HG03025 (cell line): ENCODE data around the gene CCKAR.

Experiments
- ATAC-seq: cut with Tn5 transposase; IDR thresholded peaks from one replicate; pipeline ENCODE4 v1.9.1; 2021; ENCODE audit warnings: mild to moderate bottlenecking, moderate library complexity; ENCODE audit not compliant: unreplicated experiment, low FRiP score

The CCKAR gene

GRCh38 chr4:26462874-26463273 is 27.4 kb downstream of the CCKAR start:
- no peak for ATAC-seq

GRCh38 chr4:26459756-26460530 is 30.3 kb downstream of the CCKAR start:
- ATAC-seq = no peak

- ATAC-seq = no peak
Measured at GRCh38 chr4:26459054-26459755, 31.1 kb downstream of the CCKAR start.

GRCh38 chr4:26458157-26458561 is 32.1 kb downstream of the CCKAR start:
- ATAC-seq = no peak

DNA sequence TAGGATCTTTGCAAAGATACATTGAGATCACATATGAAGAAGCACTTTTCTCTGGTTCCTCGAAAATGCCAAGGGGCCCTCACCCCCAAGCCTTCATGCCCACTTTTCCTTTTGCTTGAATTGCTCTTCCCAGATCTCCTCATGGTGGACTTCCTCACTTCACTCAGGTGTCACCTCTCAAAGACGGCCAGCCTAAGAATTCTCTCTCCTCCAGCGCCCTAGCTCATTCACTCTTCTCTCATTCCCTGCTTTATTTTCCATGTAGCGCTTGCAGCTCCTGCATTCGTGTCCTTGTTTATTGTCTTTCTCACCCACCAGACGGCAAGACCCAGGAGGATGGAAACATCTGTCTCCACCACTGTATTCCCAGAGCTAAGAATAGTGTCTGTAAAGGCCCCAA is 32.9 kb downstream of the CCKAR start:
- no peak for ATAC-seq

DNA sequence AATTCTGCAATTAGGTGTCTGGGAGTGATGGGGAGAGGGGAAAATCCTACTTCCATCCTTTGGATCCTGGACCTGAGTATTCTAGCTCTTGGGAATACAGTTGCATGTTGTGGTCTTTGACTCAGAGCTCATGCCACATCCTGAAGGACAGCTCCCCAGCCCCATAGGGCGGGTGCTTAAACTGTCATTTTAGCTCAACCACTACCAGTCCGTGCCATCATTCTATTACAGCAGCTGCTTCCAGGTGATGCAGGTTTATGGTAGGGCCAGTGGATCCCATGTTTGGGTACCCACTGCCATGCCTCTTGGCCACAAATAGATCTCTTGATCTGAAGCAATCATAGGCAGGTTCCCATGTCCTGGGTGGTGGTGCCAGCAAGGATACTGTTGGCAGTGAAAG is 34.7 kb downstream of the CCKAR start:
- ATAC-seq = no peak

DNA sequence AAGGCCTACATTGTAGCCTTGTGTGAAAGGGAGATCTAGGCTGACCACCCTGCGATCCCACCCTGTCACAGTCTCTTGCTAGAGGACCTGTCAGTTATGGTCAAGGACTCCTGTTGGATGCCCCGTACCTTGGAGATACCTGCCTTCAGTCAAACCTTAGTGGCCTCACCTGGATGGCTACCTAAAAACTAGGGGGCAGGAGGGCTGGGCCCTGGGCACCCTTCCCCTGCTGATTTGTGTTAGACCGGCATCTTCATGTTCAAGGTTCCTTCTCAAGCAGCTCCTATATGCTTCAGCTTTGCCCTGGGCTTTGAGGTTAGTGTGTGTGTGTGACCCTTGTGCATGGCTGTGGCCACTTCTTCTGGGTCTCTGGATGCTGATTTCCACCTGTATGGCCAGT is 35.3 kb downstream of the CCKAR start:
- ATAC-seq = no peak

DNA sequence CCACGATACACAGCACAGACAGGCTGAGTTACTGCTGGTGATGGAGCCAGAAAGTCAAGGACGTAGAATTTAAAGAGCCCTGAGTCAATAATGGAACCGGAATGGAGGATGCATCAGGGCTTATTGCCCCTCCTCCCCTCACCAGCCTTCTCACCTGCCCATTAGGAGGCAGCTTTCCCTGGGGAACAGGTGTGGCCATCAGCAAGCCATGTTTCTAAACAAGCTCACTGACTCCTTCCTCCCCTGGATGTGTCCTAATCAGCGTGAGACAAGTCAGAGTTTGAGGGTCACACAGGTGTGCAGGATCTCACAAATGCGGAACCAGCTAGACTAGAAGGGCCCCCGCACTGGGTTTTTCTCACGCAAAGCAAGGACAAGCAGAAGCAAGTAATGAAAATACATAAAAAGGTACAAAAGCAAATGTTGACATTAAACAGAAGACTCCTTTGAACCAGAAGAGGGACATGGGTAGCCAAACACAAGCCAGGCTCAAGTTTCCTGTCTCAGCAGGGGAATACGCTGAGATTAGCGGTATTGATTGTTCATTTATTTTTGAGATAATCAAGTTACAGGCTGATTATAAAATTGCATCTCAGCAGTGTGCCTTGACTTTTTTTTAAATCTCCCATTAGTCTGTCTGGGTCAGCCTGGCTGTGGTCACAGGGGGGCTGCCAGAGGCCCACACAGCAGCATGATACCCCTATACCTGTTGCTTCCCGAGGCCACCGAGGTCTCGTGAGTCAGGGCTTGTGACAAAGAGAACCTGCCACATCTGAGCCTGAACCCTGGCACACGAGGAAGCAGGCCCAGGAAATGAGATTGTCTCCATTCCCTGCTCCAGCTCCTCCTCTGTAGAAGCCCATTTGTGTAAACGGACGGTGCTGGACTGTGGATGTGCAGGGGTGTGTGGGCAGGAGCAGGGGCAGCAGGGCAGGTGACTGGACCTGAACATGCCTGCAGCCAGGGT is 37.4 kb downstream of the CCKAR start:
- ATAC-seq = no peak

DNA sequence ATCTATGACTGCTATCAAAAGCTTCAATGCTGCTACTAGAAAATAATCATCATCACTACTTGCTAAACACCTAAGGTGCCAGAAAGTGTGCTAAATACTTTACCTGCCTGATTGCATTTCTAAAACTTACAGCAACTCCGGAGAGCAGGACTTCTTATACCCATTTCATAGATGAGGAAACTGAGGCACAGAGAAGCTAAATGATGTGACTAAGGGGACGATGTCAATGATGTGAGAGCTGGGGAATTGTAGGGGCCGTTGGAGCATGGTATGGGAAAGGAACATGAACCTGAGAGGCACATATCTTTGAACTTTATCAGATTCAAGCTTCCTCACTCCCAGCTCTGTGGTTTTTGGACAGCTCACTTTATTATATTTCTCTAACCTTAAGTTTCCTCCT is 38.7 kb downstream of the CCKAR start:
- no peak for ATAC-seq

DNA sequence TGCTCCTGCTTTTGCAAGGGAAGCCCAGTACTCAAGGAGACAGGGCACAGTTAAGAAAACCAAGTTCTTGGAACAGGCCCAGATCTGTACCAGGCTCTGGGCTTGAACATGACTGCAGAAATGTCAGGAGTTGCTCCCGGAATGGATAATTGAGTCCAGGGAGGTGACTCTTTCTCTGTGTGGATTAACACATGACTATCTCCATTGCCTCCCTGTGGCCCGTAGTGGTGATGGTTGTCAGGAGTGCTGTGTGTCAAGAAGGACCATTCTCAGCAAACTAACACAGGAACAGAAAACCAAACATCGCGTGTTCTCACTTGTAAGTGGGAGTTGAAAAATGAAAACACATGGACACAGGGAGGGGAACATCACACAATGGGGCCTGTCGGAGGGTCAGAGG is 39.9 kb downstream of the CCKAR start:
- no peak for ATAC-seq

- no peak for ATAC-seq
Measured at GRCh38 chr4:26447378-26447777, 42.9 kb downstream of the CCKAR start.

DNA sequence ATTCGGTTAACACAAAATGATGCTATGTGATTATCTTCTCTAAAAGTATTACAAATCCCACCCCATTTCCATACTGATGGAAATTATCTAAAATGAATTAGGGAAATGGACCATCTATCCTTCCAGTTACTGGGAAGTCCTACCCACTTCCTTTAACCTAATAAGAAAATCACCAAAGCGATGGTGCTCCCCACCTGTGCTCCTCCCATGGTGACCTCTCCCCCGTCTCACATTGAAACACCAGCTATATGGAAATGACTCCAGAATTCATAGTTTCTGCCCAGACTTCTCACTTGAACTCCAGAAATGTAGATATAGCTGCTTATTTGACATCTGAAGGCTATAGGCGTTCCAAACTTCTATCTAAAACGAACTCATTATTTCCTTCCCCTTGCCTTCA is 48.5 kb downstream of the CCKAR start:
- no peak for ATAC-seq

- no peak for ATAC-seq
Measured at GRCh38 chr4:26441102-26441501, 49.2 kb downstream of the CCKAR start.

DNA sequence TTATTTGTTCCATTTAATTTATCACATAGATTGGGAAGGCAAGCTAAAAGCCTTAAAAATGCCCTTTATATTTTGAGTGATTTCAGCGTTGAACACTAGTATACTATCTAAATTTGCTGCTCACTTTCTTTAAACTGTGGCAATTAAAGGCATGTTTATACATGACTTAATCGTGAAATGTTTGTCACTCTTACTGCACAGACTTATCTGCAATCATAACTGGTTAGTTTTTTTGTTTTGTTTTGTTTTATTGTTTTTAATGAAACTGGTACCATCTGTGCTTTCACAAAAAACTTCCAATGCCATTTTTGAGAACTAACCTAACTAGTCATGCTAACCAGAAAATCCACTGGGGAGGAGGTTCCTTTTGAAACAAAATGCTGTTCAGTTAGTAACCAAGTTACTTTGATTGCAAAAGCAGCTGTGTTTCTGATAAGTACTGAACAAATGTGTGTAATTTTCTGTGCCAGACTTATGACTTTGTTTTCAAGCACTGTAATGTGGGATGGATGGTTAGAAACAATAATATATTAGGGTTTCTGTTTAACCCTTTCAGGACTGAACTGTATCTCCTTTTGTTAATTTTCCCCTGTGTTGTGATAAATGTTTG is 56.1 kb downstream of the CCKAR start:
- no peak for ATAC-seq

GRCh38 chr4:26433556-26433955 is 56.7 kb downstream of the CCKAR start:
- no peak for ATAC-seq

GRCh38 chr4:26432419-26432818 is 57.9 kb downstream of the CCKAR start:
- ATAC-seq = no peak

- no peak for ATAC-seq
Measured at GRCh38 chr4:26431461-26432180, 58.7 kb downstream of the CCKAR start.
